Muscle layer of duodenum (tissue), 2 donors: ENCODE measurements around the gene PKD1L1.
"Not testable (repeated sequence)": the region's sequence is repeated elsewhere in the genome, so short reads cannot be mapped to it uniquely, and the experiment has no call there.

Source experiments
- H3K27ac ChIP-seq: one replicate; pipeline ENCODE4 v1.7.0; 2013; ENCODE audit warnings: mild to moderate bottlenecking, low read length
- H3K27me3 ChIP-seq: one replicate; pipeline ENCODE4 v1.7.0; 2013; ENCODE audit warnings: low read depth, mild to moderate bottlenecking, control low read depth, low read length
- H3K36me3 ChIP-seq, 2 donors: one replicate each; pipeline ENCODE4 v1.7.0; 2013; ENCODE audit warnings: low read length in 2 of 2, control low read depth in 1 of 2, mild to moderate bottlenecking in 1 of 2; ENCODE audit not compliant: insufficient read depth in 2 of 2, control insufficient read depth in 1 of 2
- H3K4me1 ChIP-seq, 2 donors: one replicate each; pipeline ENCODE4 v1.7.0; 2013; ENCODE audit warnings: low read length in 2 of 2, mild to moderate bottlenecking in 2 of 2, control low read depth in 1 of 2, moderate library complexity in 1 of 2; ENCODE audit not compliant: insufficient read depth in 2 of 2, control insufficient read depth in 1 of 2
- H3K4me3 ChIP-seq, 2 donors: one replicate each; pipeline ENCODE4 v1.7.0; 2013; ENCODE audit warnings: low read length in 2 of 2, low read depth in 1 of 2, mild to moderate bottlenecking in 1 of 2
- H3K9me3 ChIP-seq, 2 donors: one replicate each; pipeline ENCODE4 v1.7.0; 2013; ENCODE audit warnings: low read length in 2 of 2, control low read depth in 1 of 2, mild to moderate bottlenecking in 1 of 2; ENCODE audit not compliant: control insufficient read depth in 1 of 2
- donor health status: healthy.

The PKD1L1 gene

DNA sequence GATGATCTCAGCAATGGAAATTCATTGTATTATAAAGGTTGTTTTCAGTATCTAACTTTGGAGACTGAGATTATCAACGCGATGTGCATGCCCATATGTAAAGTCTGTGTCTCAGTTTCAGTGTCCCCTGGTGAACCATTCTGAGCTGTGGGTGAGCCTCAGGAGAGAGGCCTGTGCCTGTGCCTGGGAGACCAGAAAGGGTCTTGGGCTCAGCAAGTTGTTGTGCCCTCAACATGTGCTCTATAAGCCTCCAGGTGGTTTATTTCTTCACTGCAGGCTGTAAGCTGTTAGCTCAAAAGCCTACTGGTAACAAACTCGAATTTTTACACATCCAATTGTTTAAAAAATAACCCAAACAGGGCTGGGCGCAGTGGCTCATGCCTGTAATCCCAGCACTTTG lies 151.9 kb downstream of the PKD1L1 start:
- Histone ChIP-seq H3K27me3 (no peaks in the 10 kb centered on the region), H3K27ac (no peak overlapping the region), H3K9me3 (no peaks in the 10 kb centered on the region), H3K4me1 (no peaks in the 10 kb centered on the region), H3K4me3 (no peak overlapping the region), H3K36me3 (no peaks in the 10 kb centered on the region)

DNA sequence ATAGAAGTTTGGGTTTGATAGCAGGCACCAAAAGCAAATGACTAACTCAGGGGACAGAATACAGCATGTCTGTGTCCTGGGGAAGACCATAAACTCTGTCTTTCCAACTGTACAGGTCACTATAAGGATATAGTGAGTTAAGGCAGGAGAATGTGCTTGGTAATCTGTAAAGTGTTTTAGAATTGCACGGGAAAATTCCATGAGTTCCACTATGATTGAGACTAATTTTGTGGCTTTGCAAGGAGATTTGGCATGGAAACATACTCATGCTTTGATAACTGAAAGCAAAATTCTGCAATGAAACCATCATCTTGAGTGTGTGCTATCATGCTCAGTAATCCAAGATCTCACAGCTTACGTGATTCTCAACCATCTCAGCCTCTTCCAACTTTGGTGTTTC lies 152.6 kb downstream of the PKD1L1 start:
- Histone ChIP-seq H3K27me3 (no peaks in the 10 kb centered on the region), H3K36me3 (no peaks in the 10 kb centered on the region), H3K4me1 (no peaks in the 10 kb centered on the region), H3K9me3 (no peaks in the 10 kb centered on the region), H3K27ac (no peak overlapping the region), H3K4me3 (no peak overlapping the region)

DNA sequence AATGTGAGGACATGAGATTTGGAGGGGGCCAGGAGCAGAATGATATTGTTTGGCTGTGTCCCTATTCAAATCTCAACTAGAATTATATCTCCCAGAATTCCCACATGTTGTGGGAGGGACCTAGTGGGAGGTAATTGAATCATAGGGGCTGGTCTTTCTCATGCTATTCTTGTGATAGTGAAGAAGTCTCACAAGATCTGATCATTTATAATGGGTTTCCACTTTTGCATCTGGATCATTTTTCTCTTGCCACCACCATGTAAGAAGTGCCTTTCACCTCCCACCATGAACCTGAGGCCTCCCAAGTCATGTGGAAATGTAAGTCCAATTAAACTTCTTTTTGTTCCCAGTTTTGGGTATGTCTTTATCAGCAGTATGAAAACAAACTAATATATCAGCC lies 153.1 kb downstream of the PKD1L1 start:
- H3K9me3 ChIP-seq, H3K4me3 ChIP-seq, H3K27ac ChIP-seq, H3K4me1 ChIP-seq, H3K36me3 ChIP-seq, H3K27me3 ChIP-seq: not testable (repeated sequence)

- Histone ChIP-seq H3K4me1 (no peaks in the 10 kb centered on the region), H3K4me3 (no peak overlapping the region), H3K36me3 (no peaks in the 10 kb centered on the region), H3K9me3 (no peaks in the 10 kb centered on the region), H3K27ac (no peak overlapping the region), H3K27me3 (no peaks in the 10 kb centered on the region)
Measured at GRCh38 chr7:47794016-47794415, 154.2 kb downstream of the PKD1L1 start.

- not testable (repeated sequence) for H3K4me3 ChIP-seq, H3K9me3 ChIP-seq, H3K4me1 ChIP-seq, H3K27ac ChIP-seq, H3K36me3 ChIP-seq, H3K27me3 ChIP-seq
Measured at GRCh38 chr7:47793186-47793585, 155.1 kb downstream of the PKD1L1 start.

GRCh38 chr7:47792521-47793121 lies 155.6 kb downstream of the PKD1L1 start:
- Histone ChIP-seq H3K27me3 (no peaks in the 10 kb centered on the region), H3K9me3 (no peaks in the 10 kb centered on the region), H3K27ac (no peak overlapping the region), H3K36me3 (no peaks in the 10 kb centered on the region), H3K4me3 (no peak overlapping the region), H3K4me1 (no peaks in the 10 kb centered on the region)

- Histone ChIP-seq H3K9me3 (no peaks in the 10 kb centered on the region), H3K27ac (no peak overlapping the region)
Measured at GRCh38 chr7:47791682-47792081, 156.6 kb downstream of the PKD1L1 start.

DNA sequence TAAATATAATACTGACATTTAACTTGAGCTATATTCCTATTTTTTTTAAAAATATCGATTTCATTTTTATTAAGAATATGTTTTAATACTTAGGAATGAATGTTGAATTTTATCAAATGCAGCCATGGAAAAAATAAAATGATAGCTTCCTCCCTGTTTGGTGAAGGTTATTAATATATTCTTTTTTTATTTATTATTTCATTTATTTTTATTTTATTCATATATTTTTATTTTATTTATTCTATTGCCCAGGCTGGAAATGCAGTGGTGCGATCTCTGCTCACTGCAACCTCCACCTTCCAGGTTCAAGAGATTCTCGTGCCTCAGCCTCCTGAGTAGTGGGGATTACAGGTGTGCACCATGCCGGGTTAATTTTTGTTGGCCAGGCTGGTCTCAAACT lies 160.2 kb downstream of the PKD1L1 start:
- H3K4me1 ChIP-seq: peaks cover 0 to 7% of the 10 kb centered on the region in 2 donors
- H3K9me3 ChIP-seq: no peaks in the 10 kb centered on the region
- no peak overlapping the region for H3K27ac ChIP-seq
- no peak overlapping the region for H3K4me3 ChIP-seq
- peaks cover 0 to 4% of the 10 kb centered on the region in 2 donors for H3K36me3 ChIP-seq
- no peaks in the 10 kb centered on the region for H3K27me3 ChIP-seq

More at GRCh38 chr7:47791682-47792081, 156.6 kb downstream of the PKD1L1 start:
- Histone ChIP-seq H3K27me3 (no peaks in the 10 kb centered on the region), H3K4me3 (no peak overlapping the region), H3K4me1 (no peaks in the 10 kb centered on the region), H3K36me3 (no peaks in the 10 kb centered on the region)

GRCh38 chr7:47787249-47788069 lies 160.8 kb downstream of the PKD1L1 start:
- Histone ChIP-seq H3K27me3 (no peaks in the 10 kb centered on the region), H3K9me3 (no peaks in the 10 kb centered on the region), H3K36me3 (peaks cover 0 to 4% of the 10 kb centered on the region in 2 donors), H3K4me1 (peaks cover 0 to 8% of the 10 kb centered on the region in 2 donors), H3K27ac (peak overlapping the region; percentile 41), H3K4me3 (no peak overlapping the region)

DNA sequence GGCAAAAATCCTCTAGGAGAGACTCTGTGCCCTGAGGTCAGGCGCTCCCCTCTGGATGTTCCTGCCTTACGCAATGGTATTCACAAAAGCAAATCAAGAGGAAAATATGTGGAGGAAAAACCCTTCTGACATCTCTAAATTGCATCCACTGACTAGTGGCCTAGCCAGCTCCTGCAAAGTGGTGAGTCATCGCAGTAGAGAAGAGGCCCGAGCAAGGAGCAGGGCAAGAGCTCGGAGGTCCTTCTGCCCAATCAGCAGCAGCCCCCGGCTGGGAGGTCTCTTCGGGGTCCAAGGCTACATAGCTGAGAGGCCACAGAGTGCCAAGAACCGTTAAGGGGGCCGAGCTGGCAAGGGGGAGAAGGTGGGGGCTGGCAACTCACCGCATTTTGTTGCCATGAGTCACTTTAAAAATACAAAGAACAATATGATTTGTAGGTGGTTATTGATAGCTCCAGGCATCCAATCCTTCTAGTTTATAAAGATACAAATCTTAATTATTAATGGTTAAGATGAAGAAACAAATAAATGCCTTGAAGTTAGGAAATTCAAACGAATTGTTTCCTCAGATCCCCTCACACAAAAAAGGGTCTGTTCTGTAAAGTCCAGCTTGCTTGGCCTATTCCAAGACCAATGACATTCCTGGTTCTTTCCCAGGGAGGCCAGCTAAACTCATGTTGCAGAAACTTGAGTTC lies 161.6 kb downstream of the PKD1L1 start:
- peaks cover 0 to 4% of the 10 kb centered on the region in 2 donors for H3K36me3 ChIP-seq
- H3K9me3 ChIP-seq: no peaks in the 10 kb centered on the region
- H3K27ac ChIP-seq: peak overlapping the region; percentile 83
- H3K4me1 ChIP-seq: peaks cover 8 to 10% of the 10 kb centered on the region in 2 donors
- no peaks in the 10 kb centered on the region for H3K27me3 ChIP-seq
- no peak overlapping the region for H3K4me3 ChIP-seq

GRCh38 chr7:47785923-47786556 lies 162.2 kb downstream of the PKD1L1 start:
- H3K4me3 ChIP-seq: no peak overlapping the region
- H3K9me3 ChIP-seq: no peaks in the 10 kb centered on the region
- peak overlapping the region; percentile 83 for H3K27ac ChIP-seq
- H3K4me1 ChIP-seq: peaks cover 8 to 10% of the 10 kb centered on the region in 2 donors
- H3K36me3 ChIP-seq: peaks cover 0 to 4% of the 10 kb centered on the region in 2 donors
- H3K27me3 ChIP-seq: no peaks in the 10 kb centered on the region
